Activated T-helper 2 cell treated with anti-CD3 and anti-CD28 coated beads, Interferon-gamma antibody, Interleukin-2, Interleukin-4, amounts not matched to agents 10 μg/mL and 5 μg/mL and 100 μg/mL, durations not matched to agents 14 hours and 24 hours and 36 hours (primary cell): ENCODE data around the gene FPGS. TPM values are rescaled to one million over a fixed set of nuclear protein-coding genes. Genes with fewer than 3 reads are reported as not detected.
A peak's percentile ranks its signal among the peaks of the same experiment; 100 is the strongest.

Experiments used
- DNase-seq: peaks from one replicate; pipeline ENCODE4 v3.0.0; 2021; ENCODE audit warnings: low spot score
- H3K27ac Mint-ChIP-seq: one replicate; pipeline ENCODE4 v1.8.0; 2021; ENCODE audit warnings: mixed read lengths
- H3K27me3 Mint-ChIP-seq: one replicate; pipeline ENCODE4 v1.8.0; 2021; ENCODE audit warnings: low read depth, mixed read lengths
- H3K36me3 Mint-ChIP-seq: one replicate; pipeline ENCODE4 v1.8.0; 2021; ENCODE audit warnings: low read depth, mixed read lengths
- H3K4me1 Mint-ChIP-seq: one replicate; pipeline ENCODE4 v1.8.0; 2021; ENCODE audit warnings: low read depth, mixed read lengths
- H3K4me3 Mint-ChIP-seq: one replicate; pipeline ENCODE4 v1.8.0; 2021; ENCODE audit warnings: low read depth, mild to moderate bottlenecking, moderate library complexity, mixed read lengths
- H3K9me3 Mint-ChIP-seq: one replicate; pipeline ENCODE4 v1.8.0; 2021; ENCODE audit warnings: mixed read lengths
- intact Hi-C: fragments of 100-400 bp; cut with micrococcal nuclease; formaldehyde crosslinking; loops from one replicate; pipeline ENCODE4 v1.15.1; 2023
- total RNA-seq: library from RNA; stranded (reverse); gene quantifications from 2 replicates; pipeline ENCODE4 v1.2.3, GENCODE V29; 2022

FPGS gene
- total RNA-seq, 1 donor from 2014 or later: 116 TPM

DNA sequence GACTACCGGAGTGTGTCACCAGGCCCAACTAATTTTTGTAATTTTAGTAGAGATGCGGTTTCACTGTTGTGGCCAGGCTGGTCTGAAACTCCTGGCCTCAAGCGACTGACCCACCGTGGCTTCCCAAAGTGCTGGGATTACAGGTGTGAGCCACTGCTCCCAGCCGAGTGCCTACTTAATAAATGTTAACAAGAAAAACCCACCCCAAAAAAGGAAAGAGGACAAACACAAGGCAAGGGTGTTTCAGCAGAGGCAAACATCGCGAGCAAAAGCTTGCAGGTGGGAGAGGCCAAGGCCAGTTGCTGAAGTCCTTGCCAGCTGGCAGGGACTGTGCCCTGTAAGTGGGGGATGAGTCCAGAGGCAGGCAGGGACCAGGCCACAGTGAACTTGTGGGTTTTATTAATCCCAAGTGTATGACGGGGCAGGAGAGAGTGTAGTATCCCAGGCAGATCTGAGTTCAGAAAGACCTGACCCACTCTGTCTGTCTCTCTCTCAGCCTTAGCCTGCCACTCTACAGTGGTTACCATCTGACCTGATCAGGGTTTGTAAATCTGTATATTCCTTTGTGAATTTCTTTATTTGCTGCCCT, 6.4 kb upstream of the FPGS start:
- Mint-ChIP-seq H3K36me3 (peaks cover 36% of the 10 kb centered on the region), H3K9me3 (no peaks in the 10 kb centered on the region), H3K4me3 (peak overlapping the region; percentile 62), H3K27me3 (no peaks in the 10 kb centered on the region), H3K27ac (peak overlapping the region; percentile 81), H3K4me1 (peaks cover 21% of the 10 kb centered on the region)
- intact Hi-C loops: no loop called here
- no peak for DNase-seq

DNA sequence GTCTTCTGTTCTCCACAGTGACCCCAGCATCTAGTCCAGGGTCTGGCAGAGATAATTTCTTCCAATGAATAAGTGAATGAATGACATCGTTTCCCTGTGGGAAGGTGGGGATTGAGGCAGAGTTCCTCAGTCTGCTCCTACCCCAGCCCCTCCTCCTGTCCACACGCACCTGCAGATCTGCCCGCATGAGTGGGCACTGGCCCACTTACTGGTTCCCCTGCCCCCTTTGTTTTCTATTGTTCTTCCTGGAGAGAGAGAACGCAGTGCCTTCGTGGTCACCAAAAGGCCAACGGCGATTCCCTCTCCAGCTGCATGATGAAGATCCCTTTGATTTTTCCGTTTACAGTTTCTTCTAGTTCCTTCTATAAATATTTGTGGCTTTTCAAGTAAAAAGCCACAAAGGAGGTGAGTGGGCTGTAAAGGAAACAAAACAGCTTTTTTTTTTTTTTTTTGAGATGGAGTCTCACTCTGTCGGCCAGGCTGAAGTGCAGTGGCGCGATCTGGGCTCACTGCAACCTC, 5.8 kb upstream of the FPGS start:
- peaks cover 23% of the 10 kb centered on the region for H3K4me1 Mint-ChIP-seq
- DNase-seq: no peak
- no peaks in the 10 kb centered on the region for H3K9me3 Mint-ChIP-seq
- intact Hi-C loops: no loop called here
- H3K4me3 Mint-ChIP-seq: peak overlapping the region; percentile 62
- no peaks in the 10 kb centered on the region for H3K27me3 Mint-ChIP-seq
- peak overlapping the region; percentile 81 for H3K27ac Mint-ChIP-seq
- H3K36me3 Mint-ChIP-seq: peaks cover 31% of the 10 kb centered on the region

DNA sequence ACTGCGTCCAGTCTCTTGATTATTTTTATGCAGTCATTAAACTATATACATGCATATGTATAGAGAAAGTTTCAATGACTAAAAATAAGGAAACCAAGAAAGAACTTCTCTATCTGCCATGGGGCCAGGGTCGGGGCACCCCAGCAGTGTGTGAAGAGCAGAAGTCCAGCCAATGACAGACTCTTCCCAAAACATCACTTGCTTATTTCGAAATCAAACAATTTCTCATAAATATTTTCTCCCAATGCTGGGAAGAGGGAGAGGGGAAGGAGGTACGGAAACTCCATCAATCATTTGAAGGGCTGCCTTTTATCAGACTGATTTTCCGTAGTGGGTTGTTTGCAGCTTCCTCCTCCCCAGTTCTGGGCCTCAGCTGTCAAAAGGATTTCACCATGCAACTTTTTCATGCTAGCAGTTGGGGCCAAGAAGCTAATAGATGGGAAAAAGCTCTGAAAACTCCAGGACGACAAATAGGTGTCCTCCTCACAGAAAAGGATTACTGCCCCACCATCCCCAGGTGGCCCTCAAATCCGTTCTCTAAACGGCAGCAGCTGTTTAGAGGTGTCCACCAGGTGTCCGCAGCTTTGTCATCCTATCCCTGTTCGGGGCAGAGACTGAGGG, 617 bp upstream of the FPGS start:
- Mint-ChIP-seq H3K27me3 (no peaks in the 10 kb centered on the region), H3K27ac (peak overlapping the region; percentile 77), H3K36me3 (peaks cover 31% of the 10 kb centered on the region), H3K4me1 (peaks cover 29% of the 10 kb centered on the region), H3K9me3 (no peaks in the 10 kb centered on the region), H3K4me3 (peak overlapping the region; percentile 74)
- intact Hi-C loops: loop anchor here (1.0 to 2.0 kb wide), 2 partner anchors 19 to 119 kb away; no protein-coding TSS in a partner anchor
- no peak for DNase-seq

DNA sequence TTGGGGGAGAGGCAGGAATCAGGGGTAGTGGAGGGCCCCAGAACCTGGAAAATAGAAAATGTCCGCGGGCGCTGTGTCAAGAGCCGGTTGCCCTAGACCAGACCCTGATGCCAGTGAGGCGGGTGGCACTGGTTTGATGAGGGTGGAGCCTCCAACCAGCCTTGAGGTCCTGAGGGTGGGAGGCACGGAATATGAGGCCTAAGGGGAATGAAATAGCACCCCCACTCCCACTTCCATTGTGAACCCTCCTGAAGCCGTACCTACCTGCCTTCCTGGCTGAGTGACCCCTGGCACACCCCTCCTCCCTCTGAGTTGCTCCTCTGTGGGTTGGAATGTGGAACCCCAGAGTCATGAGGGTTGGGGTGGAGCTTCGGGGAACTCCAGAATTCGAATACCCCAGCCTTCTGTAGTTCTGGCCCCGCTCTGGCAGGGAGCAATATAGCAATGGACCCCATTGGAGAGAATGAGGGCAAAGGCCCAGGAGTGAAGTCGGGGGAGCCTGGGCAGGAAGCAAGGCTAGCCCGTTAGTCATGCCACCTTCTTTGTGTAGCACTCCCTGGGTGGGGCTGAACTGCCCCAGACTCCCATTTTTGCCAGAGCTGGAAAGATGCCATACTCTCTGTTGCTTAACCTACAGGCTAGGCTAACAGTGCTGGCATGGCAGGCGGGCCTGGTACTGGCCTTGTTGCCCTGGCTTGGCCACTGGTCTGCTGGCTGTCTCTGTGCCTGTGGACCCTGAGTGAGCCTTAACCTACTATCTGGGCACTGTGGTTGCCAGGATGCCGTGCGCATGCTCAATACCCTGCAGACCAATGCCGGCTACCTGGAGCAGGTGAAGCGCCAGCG, 1.0 kb downstream of the FPGS start:
- Mint-ChIP-seq H3K36me3 (peaks cover 44% of the 10 kb centered on the region), H3K27ac (peak overlapping the region; percentile 96), H3K4me3 (peak overlapping the region; percentile 96), H3K9me3 (no peaks in the 10 kb centered on the region), H3K27me3 (no peaks in the 10 kb centered on the region), H3K4me1 (peaks cover 23% of the 10 kb centered on the region)
- no peak for DNase-seq
- intact Hi-C loops: loop anchor here (1.0 to 2.0 kb wide), 2 partner anchors 62 to 117 kb away; no protein-coding TSS in a partner anchor

DNA sequence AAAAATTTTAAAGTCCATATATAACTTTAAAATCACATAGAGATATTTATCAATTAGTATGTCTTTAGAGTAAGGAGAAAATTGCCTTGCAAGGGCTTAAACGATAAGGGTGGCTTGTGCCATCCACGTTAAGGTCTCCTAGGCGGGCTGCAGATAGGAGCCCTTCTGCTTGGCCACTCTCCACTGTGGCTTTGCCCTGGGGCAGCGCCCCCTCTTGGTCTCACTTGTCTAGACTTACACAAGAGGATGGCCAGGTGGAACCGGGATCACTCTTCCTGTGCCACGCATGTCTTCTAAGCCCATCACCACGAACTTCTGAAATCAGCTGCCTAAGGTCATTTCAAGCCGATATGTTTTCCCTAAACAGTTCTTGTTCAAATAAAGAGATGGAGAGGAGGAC, 2.9 kb downstream of the FPGS start:
- no peak for DNase-seq
- no peak overlapping the region for H3K4me3 Mint-ChIP-seq

DNA sequence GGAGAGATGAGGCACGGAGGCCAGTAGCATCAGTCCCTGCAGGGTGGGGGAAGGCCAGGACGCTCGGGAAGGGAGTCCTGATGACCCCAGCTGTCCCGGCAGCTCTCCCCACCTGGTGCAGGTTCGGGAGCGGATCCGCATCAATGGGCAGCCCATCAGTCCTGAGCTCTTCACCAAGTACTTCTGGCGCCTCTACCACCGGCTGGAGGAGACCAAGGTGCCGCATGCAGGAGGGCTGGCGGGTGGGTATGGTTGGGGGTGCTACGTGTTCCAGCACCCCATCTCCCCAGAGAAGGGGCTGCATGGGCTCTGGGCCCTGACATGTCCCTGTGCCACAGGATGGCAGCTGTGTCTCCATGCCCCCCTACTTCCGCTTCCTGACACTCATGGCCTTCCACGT, 4.2 kb downstream of the FPGS start:
- no peaks in the 10 kb centered on the region for H3K9me3 Mint-ChIP-seq
- no peak for DNase-seq
- intact Hi-C loops: no loop called here
- peaks cover 64% of the 10 kb centered on the region for H3K36me3 Mint-ChIP-seq
- peaks cover 19% of the 10 kb centered on the region for H3K4me1 Mint-ChIP-seq
- H3K4me3 Mint-ChIP-seq: no peak overlapping the region
- no peaks in the 10 kb centered on the region for H3K27me3 Mint-ChIP-seq
- no peak overlapping the region for H3K27ac Mint-ChIP-seq

More for the DNA sequence above, 2.9 kb downstream of the FPGS start:
- Mint-ChIP-seq H3K27me3 (no peaks in the 10 kb centered on the region), H3K9me3 (no peaks in the 10 kb centered on the region), H3K36me3 (peaks cover 58% of the 10 kb centered on the region), H3K4me1 (peaks cover 23% of the 10 kb centered on the region), H3K27ac (no peak overlapping the region)
- intact Hi-C loops: no loop called here

DNA sequence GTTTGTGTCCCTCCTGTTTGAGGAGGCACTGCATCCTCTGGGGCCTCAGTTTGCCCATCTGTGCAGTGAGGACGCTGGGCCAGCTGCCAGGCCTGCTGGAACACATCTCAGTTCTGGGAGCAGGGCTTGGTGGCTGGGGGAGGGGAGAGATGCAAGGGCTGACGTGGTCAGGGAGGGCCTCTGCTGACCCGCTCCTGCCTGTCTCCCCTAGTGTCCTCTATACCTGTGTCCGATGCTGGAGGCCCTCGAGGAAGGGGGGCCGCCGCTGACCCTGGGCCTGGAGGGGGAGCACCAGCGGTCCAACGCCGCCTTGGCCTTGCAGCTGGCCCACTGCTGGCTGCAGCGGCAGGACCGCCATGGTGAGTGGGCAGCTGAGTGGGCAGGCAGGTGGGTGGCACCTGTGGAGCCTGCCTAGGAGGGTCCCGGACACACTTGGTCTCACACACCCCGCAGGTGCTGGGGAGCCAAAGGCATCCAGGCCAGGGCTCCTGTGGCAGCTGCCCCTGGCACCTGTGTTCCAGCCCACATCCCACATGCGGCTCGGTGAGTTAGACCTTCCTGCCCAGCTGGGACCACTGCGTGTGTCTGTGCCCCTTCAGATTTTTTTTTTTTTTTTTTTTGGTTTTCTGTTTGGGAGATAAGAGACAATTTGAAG, 5.8 kb downstream of the FPGS start:
- Mint-ChIP-seq H3K27ac (no peak overlapping the region), H3K4me1 (peaks cover 12% of the 10 kb centered on the region), H3K36me3 (peaks cover 72% of the 10 kb centered on the region), H3K9me3 (no peaks in the 10 kb centered on the region), H3K27me3 (no peaks in the 10 kb centered on the region), H3K4me3 (no peak overlapping the region)
- intact Hi-C loops: no loop called here
- no peak for DNase-seq

DNA sequence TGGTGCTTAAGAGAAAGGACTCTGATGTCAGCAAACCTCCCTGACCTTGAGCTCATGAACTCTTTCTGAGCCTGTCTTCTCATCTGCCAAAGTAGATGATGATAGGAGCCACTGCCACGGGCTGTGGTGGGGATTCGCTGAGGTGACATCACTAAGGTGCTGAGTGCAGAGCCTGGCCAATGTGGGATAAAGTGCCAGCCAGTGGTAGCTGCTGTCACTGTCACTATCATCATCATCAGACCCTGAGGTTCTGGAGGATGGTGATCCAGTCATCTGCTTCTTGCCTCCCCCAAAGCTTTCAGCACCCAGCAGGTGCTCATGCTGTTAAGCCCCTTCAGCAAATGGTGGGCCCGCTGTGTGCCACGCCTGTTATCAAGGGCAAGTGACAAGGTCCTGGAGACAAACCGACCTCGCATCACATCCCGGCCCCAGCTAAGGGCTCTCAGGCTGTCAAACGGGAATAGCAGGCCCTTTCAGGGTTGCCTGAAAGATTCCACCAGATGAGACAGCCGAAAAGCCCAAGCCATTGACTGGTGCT, 6.4 kb downstream of the FPGS start:
- DNase-seq: no peak
- no peaks in the 10 kb centered on the region for H3K9me3 Mint-ChIP-seq
- peaks cover 73% of the 10 kb centered on the region for H3K36me3 Mint-ChIP-seq
- no peak overlapping the region for H3K27ac Mint-ChIP-seq
- intact Hi-C loops: no loop called here
- peaks cover 7% of the 10 kb centered on the region for H3K4me1 Mint-ChIP-seq
- H3K4me3 Mint-ChIP-seq: no peak overlapping the region
- H3K27me3 Mint-ChIP-seq: no peaks in the 10 kb centered on the region

DNA sequence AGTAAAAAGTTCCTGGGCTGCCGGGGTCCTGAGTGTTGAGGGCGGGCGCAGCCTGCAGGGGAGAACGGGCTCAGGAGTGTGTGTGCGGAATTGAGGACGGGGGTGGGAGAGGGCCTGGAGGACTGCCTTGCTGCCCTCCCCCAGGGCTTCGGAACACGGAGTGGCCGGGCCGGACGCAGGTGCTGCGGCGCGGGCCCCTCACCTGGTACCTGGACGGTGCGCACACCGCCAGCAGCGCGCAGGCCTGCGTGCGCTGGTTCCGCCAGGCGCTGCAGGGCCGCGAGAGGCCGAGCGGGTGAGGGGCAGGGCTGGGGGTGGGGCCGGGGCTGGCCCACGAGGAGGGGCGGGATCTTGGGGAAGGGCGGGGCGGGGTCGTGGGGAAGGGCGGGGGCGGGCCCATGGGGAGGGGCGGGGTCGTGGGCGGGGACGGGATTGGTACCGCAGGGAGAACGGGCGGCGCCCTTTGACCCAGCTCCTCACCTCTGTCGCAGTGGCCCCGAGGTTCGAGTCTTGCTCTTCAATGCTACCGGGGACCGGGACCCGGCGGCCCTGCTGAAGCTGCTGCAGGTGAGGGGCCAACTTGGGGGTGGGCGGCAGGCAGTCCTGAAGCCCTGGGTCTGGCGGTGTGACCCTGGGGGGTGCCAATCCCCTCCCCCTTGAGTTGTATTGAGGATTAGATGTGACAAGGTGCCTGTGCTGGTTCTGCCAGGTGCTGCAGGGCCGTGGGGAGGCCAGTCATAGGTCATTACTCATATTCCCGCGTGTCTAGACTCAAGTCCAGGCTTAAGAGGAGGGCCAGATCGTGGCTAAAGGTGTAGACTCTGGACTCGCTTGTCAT, 7.1 kb downstream of the FPGS start:
- Mint-ChIP-seq H3K27ac (no peak overlapping the region), H3K4me3 (no peak overlapping the region), H3K36me3 (peaks cover 68% of the 10 kb centered on the region), H3K27me3 (no peaks in the 10 kb centered on the region), H3K9me3 (no peaks in the 10 kb centered on the region), H3K4me1 (peaks cover 3% of the 10 kb centered on the region)
- intact Hi-C loops: no loop called here
- no peak for DNase-seq

DNA sequence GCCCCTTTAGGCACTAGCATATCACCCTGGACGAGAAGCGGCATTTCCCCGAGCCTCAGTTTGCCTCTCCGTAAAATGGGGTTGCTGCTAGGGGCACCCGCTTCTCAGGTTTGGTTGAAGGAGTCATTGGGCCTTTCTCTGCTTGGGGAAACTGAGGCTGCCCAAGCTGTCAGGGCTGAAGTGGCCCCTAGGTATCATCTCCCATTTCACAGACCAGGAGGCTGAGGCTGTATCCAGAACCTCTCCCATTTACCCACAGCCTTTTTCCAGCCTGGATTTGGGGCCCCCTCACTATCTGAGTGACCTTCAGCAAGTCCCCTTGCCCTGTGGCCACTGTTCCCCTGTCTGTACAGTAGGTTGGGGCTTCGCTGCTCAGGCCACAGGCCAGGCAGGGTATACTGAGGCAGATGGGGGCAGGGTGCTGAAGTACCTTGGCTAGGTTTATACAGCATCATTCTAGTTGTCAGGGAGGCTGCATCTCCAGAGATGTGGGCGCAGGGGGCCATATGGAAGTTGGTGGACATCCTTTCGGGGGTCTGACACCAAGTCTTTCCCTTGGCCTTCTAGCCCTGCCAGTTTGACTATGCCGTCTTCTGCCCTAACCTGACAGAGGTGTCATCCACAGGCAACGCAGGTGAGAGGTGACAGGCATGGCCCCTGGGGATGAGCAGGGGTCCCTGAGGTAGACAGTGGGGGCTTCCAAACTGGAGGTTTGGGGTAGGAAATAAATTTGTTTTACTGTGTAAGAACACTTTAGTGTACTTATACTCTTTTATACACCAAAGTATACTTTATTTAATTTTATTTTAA, 7.9 kb downstream of the FPGS start:
- Mint-ChIP-seq H3K27me3 (no peaks in the 10 kb centered on the region), H3K27ac (no peak overlapping the region), H3K36me3 (peaks cover 63% of the 10 kb centered on the region), H3K4me3 (no peak overlapping the region), H3K9me3 (no peaks in the 10 kb centered on the region), H3K4me1 (peaks cover 2% of the 10 kb centered on the region)
- DNase-seq: no peak
- intact Hi-C loops: no loop called here

DNA sequence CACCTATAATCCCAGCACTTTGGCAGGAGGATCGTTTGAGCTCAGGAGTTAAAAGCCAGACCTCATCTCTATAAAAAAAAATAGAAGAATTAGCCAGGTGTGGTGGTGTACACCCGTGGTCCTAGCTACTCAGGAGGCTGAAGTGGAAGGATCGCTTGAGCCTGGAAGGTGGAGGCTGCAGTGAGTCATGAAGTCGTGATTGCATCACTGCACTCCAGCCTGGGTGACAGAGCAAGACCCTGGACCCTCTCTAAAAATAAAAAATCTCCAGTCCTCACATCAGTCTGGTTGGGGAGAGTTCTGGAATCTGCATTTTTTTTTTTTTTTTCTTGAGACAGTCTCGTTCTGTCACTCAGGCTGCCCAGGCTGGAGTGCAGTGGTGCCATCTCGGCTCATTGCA, 9.3 kb downstream of the FPGS start:
- no peak overlapping the region for H3K4me3 Mint-ChIP-seq

More for the DNA sequence above, 9.3 kb downstream of the FPGS start:
- intact Hi-C loops: no loop called here
- no peak overlapping the region for H3K27ac Mint-ChIP-seq
- H3K36me3 Mint-ChIP-seq: peaks cover 55% of the 10 kb centered on the region
- H3K4me1 Mint-ChIP-seq: no peaks in the 10 kb centered on the region
- no peaks in the 10 kb centered on the region for H3K27me3 Mint-ChIP-seq
- H3K9me3 Mint-ChIP-seq: no peaks in the 10 kb centered on the region
- no peak for DNase-seq
